BE2C (cell line): Measurements from ENCODE around the gene GHRL.

ENCODE experiments used
- DNase-seq: peaks from one replicate; pipeline ENCODE4 v3.0.0-alpha.2; 2020
- H3K27me3 ChIP-seq: fragments of 250-450 bp; sonication (Bioruptor Pico); 2 replicates; pipeline ENCODE4 v1.5.1; 2020; ENCODE audit warnings: mild to moderate bottlenecking
- H3K36me3 ChIP-seq: fragments of 250-450 bp; sonication (Bioruptor Pico); 2 replicates; pipeline ENCODE4 v1.5.1; 2020; ENCODE audit warnings: mild to moderate bottlenecking
- H3K4me1 ChIP-seq: fragments of 250-450 bp; sonication (Bioruptor Pico); 2 replicates; pipeline ENCODE4 v1.5.1; 2020
- H3K4me3 ChIP-seq: 2 replicates; pipeline ENCODE4 v1.5.1; 2011; ENCODE audit warnings: low read depth, low read length
- H3K9me3 ChIP-seq: fragments of 250-450 bp; sonication (Bioruptor Pico); 2 replicates; pipeline ENCODE4 v1.5.1; 2020
- CTCF ChIP-seq: IDR thresholded peaks from 2 replicates; pipeline ENCODE4 v1.5.1; 2012; ENCODE audit warnings: mild to moderate bottlenecking, low read depth, low read length

The GHRL gene

GRCh38 chr3:10330319-10330718, 37.6 kb upstream of the GHRL start:
- H3K36me3 ChIP-seq: no peaks in the 10 kb centered on the region
- H3K4me3 ChIP-seq: no peak overlapping the region
- no peaks in the 10 kb centered on the region for H3K27me3 ChIP-seq
- H3K4me1 ChIP-seq: no peaks in the 10 kb centered on the region
- H3K9me3 ChIP-seq: no peaks in the 10 kb centered on the region
- no peak for TF ChIP-seq CTCF
- DNase-seq: no peak

- no peak for TF ChIP-seq CTCF
- Histone ChIP-seq H3K9me3 (no peaks in the 10 kb centered on the region), H3K36me3 (no peaks in the 10 kb centered on the region), H3K27me3 (no peaks in the 10 kb centered on the region), H3K4me3 (no peak overlapping the region), H3K4me1 (no peaks in the 10 kb centered on the region)
- DNase-seq: no peak
These were observed 36.8 kb upstream of the GHRL start for GRCh38 chr3:10329495-10330015.

- DNase-seq: no peak
- no peak overlapping the region for H3K4me3 ChIP-seq
- H3K27me3 ChIP-seq: no peaks in the 10 kb centered on the region
- no peaks in the 10 kb centered on the region for H3K9me3 ChIP-seq
- no peaks in the 10 kb centered on the region for H3K36me3 ChIP-seq
- no peaks in the 10 kb centered on the region for H3K4me1 ChIP-seq
- TF ChIP-seq CTCF: no peak
These were observed 35.8 kb upstream of the GHRL start for GRCh38 chr3:10328460-10329071.

GRCh38 chr3:10327592-10327991, 34.8 kb upstream of the GHRL start:
- no peaks in the 10 kb centered on the region for H3K27me3 ChIP-seq
- TF ChIP-seq CTCF: no peak
- no peak overlapping the region for H3K4me3 ChIP-seq
- no peaks in the 10 kb centered on the region for H3K36me3 ChIP-seq
- no peak for DNase-seq
- no peaks in the 10 kb centered on the region for H3K9me3 ChIP-seq
- no peaks in the 10 kb centered on the region for H3K4me1 ChIP-seq

GRCh38 chr3:10322352-10322710, 29.6 kb upstream of the GHRL start:
- Histone ChIP-seq H3K4me3 (no peak overlapping the region), H3K4me1 (no peaks in the 10 kb centered on the region), H3K27me3 (no peaks in the 10 kb centered on the region), H3K9me3 (no peaks in the 10 kb centered on the region), H3K36me3 (peaks cover 3% of the 10 kb centered on the region; the same call in 1 of the 2 replicates)
- TF ChIP-seq CTCF: peak; percentile 42
- DNase-seq: no peak

- DNase-seq: no peak
- Histone ChIP-seq H3K4me3 (no peak overlapping the region), H3K4me1 (no peaks in the 10 kb centered on the region), H3K27me3 (no peaks in the 10 kb centered on the region), H3K36me3 (peaks cover 3% of the 10 kb centered on the region; the same call in 1 of the 2 replicates), H3K9me3 (no peaks in the 10 kb centered on the region)
- TF ChIP-seq CTCF: no peak
These were observed 29.0 kb upstream of the GHRL start for GRCh38 chr3:10321630-10322351.
